ENCODE measurements around the gene FFAR3. TPM values are rescaled to one million over a fixed set of nuclear protein-coding genes. Genes with fewer than 3 reads are reported as not detected.

The FFAR3 gene
- total and polyA plus RNA-seq, 2 of the 13 experiments (the other 11 are each of a cell fraction or from before 2014, with no cell fraction given): not detected

DNA sequence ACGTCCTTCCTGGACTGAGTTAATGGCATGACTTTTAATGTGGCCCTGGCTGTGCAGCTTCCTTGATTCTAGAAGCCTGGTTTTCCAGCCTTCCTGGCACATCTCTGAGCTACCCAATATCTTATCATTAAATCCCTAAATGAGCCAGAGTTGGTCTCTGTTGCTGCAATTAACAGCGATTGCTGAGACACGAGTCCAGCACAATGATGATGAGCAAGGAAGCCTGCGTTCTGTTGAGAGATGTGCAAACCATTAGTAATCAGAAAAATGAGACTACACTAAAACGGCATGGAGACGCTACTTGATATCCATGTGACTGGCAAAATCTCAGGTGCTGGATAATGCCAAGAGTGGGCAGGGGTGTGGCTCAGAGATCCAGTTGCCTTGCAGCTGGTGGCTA, 38.8 kb downstream of the FFAR3 start:
- Histone ChIP-seq H4K20me1 (ENCODE audit: insufficient read depth, low read length) (no peaks in the 10 kb centered on the region), H3K4me2 (ENCODE audit: low read depth, low read length) (no peak overlapping the region), H3K4me1 (ENCODE audit: insufficient read depth, low read length) (peaks cover 36% of the 10 kb centered on the region), H3K79me2 (ENCODE audit: insufficient read depth, low read length) (no peaks in the 10 kb centered on the region), H3K27me3 (ENCODE audit: control insufficient read depth in 1 of 2, insufficient read depth in 2 of 2, low read length in 2 of 2) (0 out of 5 replicates have a peak, but pooled peaks cover 0 to 2% of the 10 kb centered on the region in 2 experiments), H3K9me3 (ENCODE audit: low read length) (no peaks in the 10 kb centered on the region), H3K4me3 (replicated peaks in 1 of 3; ENCODE audit: insufficient read depth in 1 of 3, low read depth in 2 of 3, low read length in 3 of 3) (no peak overlapping the region), H2AFZ (ENCODE audit: low read length) (no peak overlapping the region), H3K36me3 (replicated peaks in 1 of 2; ENCODE audit: control insufficient read depth in 1 of 2, insufficient read depth in 2 of 2, low read length in 2 of 2) (no peaks in the 10 kb centered on the region), H3K27ac (ENCODE audit: extremely low read length, insufficient read depth, low read length) (no peak overlapping the region), H3K9ac (ENCODE audit: insufficient read depth, low read depth, low read length) (no peak overlapping the region)
- ChIA-PET POLR2A (no interaction called here), CTCF (ENCODE audit: low intra/inter-chr PET ratio, low total read pairs) (no interaction called here)
- no peak for ATAC-seq
- intact Hi-C loops (cut with micrococcal nuclease; ENCODE audit: unreplicated experiment): loop anchor here (5.0 kb wide), 1 partner anchor 45 kb away; no protein-coding TSS in a partner anchor
- DNase-seq (ENCODE audit: low spot score): no peak
- TF ChIP-seq, protein P1, sequence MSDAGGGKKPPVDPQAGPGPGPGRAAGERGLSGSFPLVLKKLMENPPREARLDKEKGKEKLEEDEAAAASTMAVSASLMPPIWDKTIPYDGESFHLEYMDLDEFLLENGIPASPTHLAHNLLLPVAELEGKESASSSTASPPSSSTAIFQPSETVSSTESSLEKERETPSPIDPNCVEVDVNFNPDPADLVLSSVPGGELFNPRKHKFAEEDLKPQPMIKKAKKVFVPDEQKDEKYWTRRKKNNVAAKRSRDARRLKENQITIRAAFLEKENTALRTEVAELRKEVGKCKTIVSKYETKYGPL (CRISPR knock-in tag; IDR thresholded peaks at IDR 0.05): no peak
- TF ChIP-seq ZNF546 (CRISPR knock-in tag; conservative IDR thresholded peaks at IDR 0.05) (no peak), ZNF24 (IDR thresholded peaks at IDR 0.05) (no peak), RAD51 (IDR thresholded peaks at IDR 0.05; ENCODE audit: borderline replicate concordance) (no peak), ZNF747 (CRISPR knock-in tag; IDR thresholded peaks at IDR 0.05; ENCODE audit: borderline replicate concordance) (no peak), ZNF225 (CRISPR knock-in tag; IDR thresholded peaks at IDR 0.05) (no peak)
- BruUV-seq (replicated peaks): no TSS peak
- WGBS (ENCODE audit: low lambda C conversion rate): 84% methylated on average over 6 of the region's 6 CpGs
- in situ Hi-C loops (cut with HindIII; ENCODE audit: extremely low pct_ligation_motif_present, low pct_unique_long_range_greater_than_20kb): no loop called here
- FAIRE-seq: no peak

- DNase-seq (ENCODE audit: low spot score): no peak
- H3K9me3 ChIP-seq (ENCODE audit: low read length): no peaks in the 10 kb centered on the region
- BruUV-seq (replicated peaks): no TSS peak
- H3K4me3 ChIP-seq (replicated peaks in 1 of 3; ENCODE audit: insufficient read depth in 1 of 3, low read depth in 2 of 3, low read length in 3 of 3): no peak overlapping the region
- no peak overlapping the region for H2AFZ ChIP-seq (ENCODE audit: low read length)
- intact Hi-C loops (cut with micrococcal nuclease; ENCODE audit: unreplicated experiment): loop anchor here (5.0 kb wide), 1 partner anchor 46 kb away; no protein-coding TSS in a partner anchor
- ATAC-seq: no peak
- H3K27ac ChIP-seq (ENCODE audit: extremely low read length, insufficient read depth, low read length): no peak overlapping the region
- H4K20me1 ChIP-seq (ENCODE audit: insufficient read depth, low read length): no peaks in the 10 kb centered on the region
- H3K79me2 ChIP-seq (ENCODE audit: insufficient read depth, low read length): no peaks in the 10 kb centered on the region
- WGBS (ENCODE audit: low lambda C conversion rate): 72% methylated on average over 12 of the region's 12 CpGs
- H3K9ac ChIP-seq (ENCODE audit: insufficient read depth, low read depth, low read length): no peak overlapping the region
- CTCF ChIA-PET (ENCODE audit: low intra/inter-chr PET ratio, low total read pairs): no interaction called here
- peaks cover 38% of the 10 kb centered on the region for H3K4me1 ChIP-seq (ENCODE audit: insufficient read depth, low read length)
- no peak overlapping the region for H3K4me2 ChIP-seq (ENCODE audit: low read depth, low read length)
- POLR2A ChIA-PET: no interaction called here
- FAIRE-seq: no peak
- peaks cover 2 to 3% of the 10 kb centered on the region in 2 experiments; a peak in 2 of 5 replicates for H3K27me3 ChIP-seq (ENCODE audit: control insufficient read depth in 1 of 2, insufficient read depth in 2 of 2, low read length in 2 of 2)
- in situ Hi-C loops (cut with HindIII; ENCODE audit: extremely low pct_ligation_motif_present, low pct_unique_long_range_greater_than_20kb): no loop called here
- H3K36me3 ChIP-seq (replicated peaks in 1 of 2; ENCODE audit: control insufficient read depth in 1 of 2, insufficient read depth in 2 of 2, low read length in 2 of 2): no peaks in the 10 kb centered on the region
- TF ChIP-seq HOXD1 (CRISPR knock-in tag; IDR thresholded peaks at IDR 0.05) (no peak), ZSCAN5A (CRISPR knock-in tag; IDR thresholded peaks at IDR 0.05; ENCODE audit: borderline replicate concordance) (no peak), EP300 (IDR thresholded peaks at IDR 0.05; ENCODE audit: low read depth in 2 of 2, low read length in 2 of 2) (no peak), EP300 (CRISPR knock-in tag; IDR thresholded peaks at IDR 0.05; ENCODE audit: borderline replicate concordance) (no peak), WIZ (CRISPR knock-in tag; IDR thresholded peaks at IDR 0.05) (no peak), KAT7 (CRISPR knock-in tag; IDR thresholded peaks at IDR 0.05; ENCODE audit: borderline replicate concordance) (no peak), SALL1 (CRISPR knock-in tag; IDR thresholded peaks at IDR 0.05) (no peak), KMT2B (CRISPR knock-in tag; IDR thresholded peaks at IDR 0.05) (no peak), ZNF10 (CRISPR knock-in tag; IDR thresholded peaks at IDR 0.05; ENCODE audit: borderline replicate concordance, low read depth) (no peak)
- TF ChIP-seq, protein P2, sequence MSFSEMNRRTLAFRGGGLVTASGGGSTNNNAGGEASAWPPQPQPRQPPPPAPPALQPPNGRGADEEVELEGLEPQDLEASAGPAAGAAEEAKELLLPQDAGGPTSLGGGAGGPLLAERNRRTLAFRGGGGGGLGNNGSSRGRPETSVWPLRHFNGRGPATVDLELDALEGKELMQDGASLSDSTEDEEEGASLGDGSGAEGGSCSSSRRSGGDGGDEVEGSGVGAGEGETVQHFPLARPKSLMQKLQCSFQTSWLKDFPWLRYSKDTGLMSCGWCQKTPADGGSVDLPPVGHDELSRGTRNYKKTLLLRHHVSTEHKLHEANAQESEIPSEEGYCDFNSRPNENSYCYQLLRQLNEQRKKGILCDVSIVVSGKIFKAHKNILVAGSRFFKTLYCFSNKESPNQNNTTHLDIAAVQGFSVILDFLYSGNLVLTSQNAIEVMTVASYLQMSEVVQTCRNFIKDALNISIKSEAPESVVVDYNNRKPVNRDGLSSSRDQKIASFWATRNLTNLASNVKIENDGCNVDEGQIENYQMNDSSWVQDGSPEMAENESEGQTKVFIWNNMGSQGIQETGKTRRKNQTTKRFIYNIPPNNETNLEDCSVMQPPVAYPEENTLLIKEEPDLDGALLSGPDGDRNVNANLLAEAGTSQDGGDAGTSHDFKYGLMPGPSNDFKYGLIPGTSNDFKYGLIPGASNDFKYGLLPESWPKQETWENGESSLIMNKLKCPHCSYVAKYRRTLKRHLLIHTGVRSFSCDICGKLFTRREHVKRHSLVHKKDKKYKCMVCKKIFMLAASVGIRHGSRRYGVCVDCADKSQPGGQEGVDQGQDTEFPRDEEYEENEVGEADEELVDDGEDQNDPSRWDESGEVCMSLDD (CRISPR knock-in tag; IDR thresholded peaks at IDR 0.05; ENCODE audit: borderline replicate concordance): no peak
Observed at GRCh38 chr19:35398570-35398969, 40.3 kb downstream of the FFAR3 start.
